ENCODE results near the gene HOXC11.

GRCh38 chr12:53959314-53959713, 13.6 kb upstream of the HOXC11 start:
- TF ChIP-seq CTCF (IDR thresholded peaks at IDR 0.05) = no peak
- no peak for TF ChIP-seq POLR2A (IDR thresholded peaks at IDR 0.05)
- TF ChIP-seq POLR2AphosphoS5 (IDR thresholded peaks at IDR 0.05) = no peak

Data from prostate gland (tissue), 2 donors.